IMR-90 (cell line): ENCODE results near the gene CDK11B. TPM values are rescaled to one million over a fixed set of nuclear protein-coding genes. Genes with fewer than 3 reads are reported as not detected.

ENCODE experiments used
- ATAC-seq: fragments of 200-7000 bp; cut with Tn5 transposase; 2 replicates; pipeline ENCODE4 v1.9.1; 2020; ENCODE audit warnings: low read depth, mild to moderate bottlenecking, moderate library complexity
- BruUV-seq: library from RNA; stranded (reverse); fragments of 400-500 nt; replicated peaks from 2 replicates; lab custom pipeline; 2021; lab: Mats Ljungman, UMichigan
- CTCF ChIA-PET: fragments of 300-600 bp; formaldehyde crosslinking; extraction: SDS; loops from one replicate; lab custom pipeline; 2021; ENCODE audit warnings: antibody characterized with exemption; lab: Yijun Ruan, JAX
- POLR2A ChIA-PET: fragments of 300-600 bp; sonication (Branson Sonifier 250); formaldehyde crosslinking; loops from one replicate; lab custom pipeline; 2022; ENCODE audit warnings: antibody characterized with exemption; ENCODE audit not compliant: unreplicated experiment; lab: Charles Lee
- DNase-seq: peaks from one replicate; pipeline ENCODE4 v3.0.0; 2013
- H2AFZ ChIP-seq: replicated peaks from 2 replicates; pipeline ENCODE3; 2013; ENCODE audit warnings: low read length, mild to moderate bottlenecking; ENCODE audit not compliant: poor library complexity
- H2AK5ac ChIP-seq: 2 replicates; pipeline ENCODE4 v1.6.1; 2013; ENCODE audit warnings: low read depth, low read length, inconsistent platforms
- H2AK9ac ChIP-seq: replicated peaks from 2 replicates; pipeline ENCODE3; 2013; ENCODE audit warnings: mild to moderate bottlenecking, low read depth, low read length, moderate library complexity; ENCODE audit not compliant: poor library complexity
- H2BK120ac ChIP-seq: 2 replicates; pipeline ENCODE4 v1.6.1; 2013; ENCODE audit warnings: low read depth, low read length, inconsistent platforms
- H2BK15ac ChIP-seq: 3 replicates; pipeline ENCODE4 v1.6.1; 2013; ENCODE audit warnings: low read depth, low read length, inconsistent platforms
- H2BK20ac ChIP-seq: 2 replicates; pipeline ENCODE4 v1.6.1; 2013; ENCODE audit warnings: low read depth, mild to moderate bottlenecking, inconsistent platforms, low read length, moderate library complexity
- H2BK5ac ChIP-seq: 2 replicates; pipeline ENCODE4 v1.6.1; 2013; ENCODE audit warnings: mild to moderate bottlenecking, low read depth, low read length, inconsistent platforms; ENCODE audit not compliant: poor library complexity, severe bottlenecking
- H3K14ac ChIP-seq: replicated peaks from 2 replicates; pipeline ENCODE4 v1.6.1; 2013; ENCODE audit warnings: low read depth, low read length, inconsistent platforms
- H3K18ac ChIP-seq: 2 replicates; pipeline ENCODE4 v1.6.1; 2013; ENCODE audit warnings: low read depth, low read length, control low read depth
- H3K23ac ChIP-seq: 2 replicates; pipeline ENCODE4 v1.6.1; 2013; ENCODE audit warnings: low read depth, low read length, inconsistent platforms
- H3K27ac ChIP-seq: 2 replicates; pipeline ENCODE4 v1.5.1; 2013; ENCODE audit warnings: mild to moderate bottlenecking, control low read depth, low read length; ENCODE audit not compliant: insufficient read depth
- H3K27me3 ChIP-seq: 2 replicates; pipeline ENCODE4 v1.6.1; 2013; ENCODE audit warnings: low read length; ENCODE audit not compliant: control insufficient read depth, insufficient read depth
- H3K36me3 ChIP-seq: 2 replicates; pipeline ENCODE4 v1.6.1; 2013; ENCODE audit warnings: low read length, mixed read lengths; ENCODE audit not compliant: control insufficient read depth, insufficient read depth
- H3K4ac ChIP-seq: 2 replicates; pipeline ENCODE4 v1.6.1; 2013; ENCODE audit warnings: low read depth, low read length, inconsistent platforms
- H3K4me1 ChIP-seq: 2 replicates; pipeline ENCODE4 v1.6.1; 2013; ENCODE audit warnings: low read length, mixed read lengths; ENCODE audit not compliant: control insufficient read depth, insufficient read depth
- H3K4me2 ChIP-seq: 2 replicates; pipeline ENCODE4 v1.6.1; 2013; ENCODE audit warnings: low read depth, mild to moderate bottlenecking, control low read depth, low read length, moderate library complexity
- H3K4me3 ChIP-seq: 2 replicates; pipeline ENCODE4 v1.5.1; 2013; ENCODE audit warnings: low read depth, mild to moderate bottlenecking, control low read depth, low read length, moderate library complexity; ENCODE audit not compliant: insufficient read depth
- H3K56ac ChIP-seq: 2 replicates; pipeline ENCODE4 v1.6.1; 2013; ENCODE audit warnings: low read length, inconsistent platforms; ENCODE audit not compliant: insufficient read depth; ENCODE audit errors: extremely low read depth
- H3K79me1 ChIP-seq, 2 experiments: 2 replicates each; pipeline ENCODE4 v1.6.1; 2013; ENCODE audit warnings: low read length in 2 of 2, inconsistent platforms in 1 of 2, low read depth in 1 of 2
- H3K9ac ChIP-seq: 2 replicates; pipeline ENCODE4 v1.6.1; 2013; ENCODE audit warnings: low read depth, low read length, control low read depth
- H3K9me1 ChIP-seq: 2 replicates; pipeline ENCODE4 v1.6.1; 2013; ENCODE audit warnings: low read length, inconsistent platforms; ENCODE audit not compliant: insufficient read depth
- H3K9me3 ChIP-seq: 2 replicates; pipeline ENCODE4 v1.6.1; 2013; ENCODE audit warnings: low read length; ENCODE audit not compliant: control insufficient read depth, insufficient read depth
- H4K20me1 ChIP-seq: 2 replicates; pipeline ENCODE4 v1.6.1; 2013; ENCODE audit warnings: low read length, inconsistent platforms; ENCODE audit not compliant: insufficient read depth
- H4K5ac ChIP-seq: 2 replicates; pipeline ENCODE4 v1.6.1; 2013; ENCODE audit warnings: mild to moderate bottlenecking, low read depth, low read length, control low read depth
- H4K8ac ChIP-seq, 2 experiments: 2 replicates each; pipeline ENCODE4 v1.6.1; 2013; ENCODE audit warnings: low read depth in 2 of 2, low read length in 2 of 2, control low read depth in 1 of 2, inconsistent platforms in 1 of 2
- H4K91ac ChIP-seq: 2 replicates; pipeline ENCODE4 v1.6.1; 2013; ENCODE audit warnings: low read depth, low read length, inconsistent platforms; ENCODE audit not compliant: insufficient read depth
- FOS ChIP-seq: fragments of 150-350 bp; IDR thresholded peaks from 2 replicates; pipeline ENCODE4 v1.6.1; 2016; ENCODE audit warnings: low read depth, low read length
- MAFK ChIP-seq: IDR thresholded peaks from 2 replicates; pipeline ENCODE4 v1.6.1; 2012; ENCODE audit warnings: low read depth, low read length, improper control_type of control experiment
- MAZ ChIP-seq: IDR thresholded peaks from 2 replicates; pipeline ENCODE4 v1.6.1; 2012; ENCODE audit warnings: low read depth, mild to moderate bottlenecking, low read length, improper control_type of control experiment, moderate library complexity, borderline replicate concordance
- NFE2L2 ChIP-seq: fragments of 150-350 bp; IDR thresholded peaks from 2 replicates; pipeline ENCODE4 v1.6.1; 2016; ENCODE audit warnings: low read depth, mild to moderate bottlenecking, low read length
- RAD21 ChIP-seq: IDR thresholded peaks from 2 replicates; pipeline ENCODE4 v1.6.1; 2012; ENCODE audit warnings: low read length, improper control_type of control experiment
- SMC3 ChIP-seq: fragments of 150-350 bp; IDR thresholded peaks from 2 replicates; pipeline ENCODE4 v1.6.1; 2016; ENCODE audit warnings: low read depth, mild to moderate bottlenecking, antibody characterized with exemption, low read length, moderate library complexity
- WGBS, 2 experiments: methylation state at CpG; one replicate each; pipeline versions ENCODE4 v1.1.5 to v1.1.7; 2013; ENCODE audit warnings: missing lambda C conversion rate in 2 of 2; ENCODE audit not compliant: insufficient read length in 1 of 2; ENCODE audit errors: extremely low coverage in 2 of 2; 5-methylcytosine and 5-hydroxymethylcytosine counted together
- dilution Hi-C: fragments of 300-500 bp; cut with HindIII; formaldehyde crosslinking; loops from one replicate; pipeline ENCODE4 v1.14.3; 2018; ENCODE audit warnings: low sequenced_read_pairs; ENCODE audit not compliant: unreplicated experiment
- in situ Hi-C: fragments of 300-500 bp; cut with MboI; formaldehyde crosslinking; loops from 3 replicates; pipeline ENCODE4 v1.14.3; 2019; ENCODE audit warnings: low sequenced_read_pairs, inconsistent platforms, mixed read lengths
- intact Hi-C: fragments of 100-400 bp; cut with micrococcal nuclease; formaldehyde crosslinking; loops from 2 replicates; pipeline ENCODE4 v1.10.0; 2022
- polyA plus RNA-seq, 3 experiments: library from polyadenylated mRNA; depleted of rRNA; stranded (reverse); fragments of >200 nt; gene quantifications; 2 replicates each; pipeline ENCODE4 v1.2.3, GENCODE V29; 2012; ENCODE audit warnings: low replicate concordance in 1 of 3
- total RNA-seq: library from RNA; depleted of rRNA; stranded (reverse); fragments of >200 nt; gene quantifications from 2 replicates; pipeline ENCODE4 v1.2.3, GENCODE V29; 2012

CDK11B gene
- total and polyA plus RNA-seq, 2 of the 4 experiments (the other 2 are of a cell fraction): 8.2 to 19.1 TPM

DNA sequence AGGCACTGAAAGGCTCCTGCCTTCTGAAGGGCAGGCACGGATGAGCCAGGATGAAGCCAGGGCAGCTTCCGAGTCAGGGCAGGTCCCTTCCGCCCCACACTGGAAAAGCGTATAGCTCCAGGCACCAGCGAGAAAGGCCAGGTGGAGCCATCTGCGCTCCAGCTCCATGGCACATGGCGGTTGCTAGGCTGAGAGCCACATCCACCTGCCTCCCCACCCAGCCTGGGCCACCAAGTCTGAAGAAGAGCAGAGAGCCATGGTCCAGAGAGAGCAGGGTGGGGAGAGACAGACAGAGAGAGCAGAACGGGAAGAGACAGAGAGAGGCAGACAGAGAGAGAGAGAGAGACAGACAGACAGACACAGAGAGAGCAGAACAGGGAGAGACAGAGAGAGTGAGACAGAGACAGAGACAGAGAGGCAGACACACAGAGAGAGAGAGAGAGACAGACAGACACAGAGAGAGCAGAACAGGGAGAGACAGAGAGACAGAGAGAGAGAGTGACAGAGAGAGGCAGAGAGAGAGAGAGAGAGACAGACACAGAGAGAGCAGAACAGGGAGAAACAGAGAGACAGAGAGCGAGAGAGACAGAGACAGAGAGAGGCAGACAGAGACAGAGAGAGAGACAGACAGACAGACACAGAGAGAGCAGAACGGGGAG, 64.1 kb downstream of the CDK11B start:
- no peak overlapping the region for H2AK9ac ChIP-seq
- dilution Hi-C loops (no loop called here), intact Hi-C loops (no loop called here), in situ Hi-C loops (no loop called here)
- no peak overlapping the region for H2BK120ac ChIP-seq
- H3K4me1 ChIP-seq: peaks cover 6% of the 10 kb centered on the region; the same call in 1 of the 2 replicates
- H4K91ac ChIP-seq: no peak overlapping the region
- no peak overlapping the region for H2BK5ac ChIP-seq
- peaks cover 21% of the 10 kb centered on the region for H3K27me3 ChIP-seq
- H3K14ac ChIP-seq: no peak overlapping the region
- no peak overlapping the region for H3K4me2 ChIP-seq
- H4K5ac ChIP-seq: no peak overlapping the region
- 44% methylated on average over 6 of the region's 10 CpGs; no CpG with 5 or more reads in 1 of the 2 experiments for WGBS, 2 experiments
- H2AFZ ChIP-seq: no peak overlapping the region
- no peak overlapping the region for H3K4me3 ChIP-seq
- H3K9me3 ChIP-seq: no peaks in the 10 kb centered on the region
- H2BK15ac ChIP-seq: no peak overlapping the region
- no peak for TF ChIP-seq MAFK
- no peak for TF ChIP-seq RAD21
- TF ChIP-seq FOS: no peak
- TF ChIP-seq SMC3: no peak
- TF ChIP-seq NFE2L2: no peak
- no peak for TF ChIP-seq MAZ
- no peaks in the 10 kb centered on the region for H3K36me3 ChIP-seq
- H2BK20ac ChIP-seq: no peak overlapping the region
- no peak overlapping the region for H3K4ac ChIP-seq
- H4K8ac ChIP-seq: no peak overlapping the region
- H3K56ac ChIP-seq: no peak overlapping the region
- H4K20me1 ChIP-seq: no peaks in the 10 kb centered on the region
- ChIA-PET POLR2A (no interaction called here), CTCF (no interaction called here)
- no peak overlapping the region for H3K18ac ChIP-seq
- no TSS peak for BruUV-seq
- DNase-seq (no peak), ATAC-seq (no peak)
- no peak overlapping the region for H3K9ac ChIP-seq
- H3K27ac ChIP-seq: no peak overlapping the region
- no peaks in the 10 kb centered on the region for H3K9me1 ChIP-seq
- no peak overlapping the region for H3K23ac ChIP-seq
- no peak overlapping the region for H2AK5ac ChIP-seq
- H3K79me1 ChIP-seq: no peaks in the 10 kb centered on the region
